ENCODE measurements around the gene ERICH6.

Gene ERICH6

GRCh38 chr3:150703756-150704344, at the start of gene ERICH6:
TSS of gene ERICH6 (minus strand) at chr3:150703920. CDS start at chr3:150703898, 22 bp downstream.
- DNase-seq, result peak; percentile 95

- no peak for DNase-seq
Measured at GRCh38 chr3:150751781-150752263, 48.1 kb upstream of the ERICH6 start.

DNA sequence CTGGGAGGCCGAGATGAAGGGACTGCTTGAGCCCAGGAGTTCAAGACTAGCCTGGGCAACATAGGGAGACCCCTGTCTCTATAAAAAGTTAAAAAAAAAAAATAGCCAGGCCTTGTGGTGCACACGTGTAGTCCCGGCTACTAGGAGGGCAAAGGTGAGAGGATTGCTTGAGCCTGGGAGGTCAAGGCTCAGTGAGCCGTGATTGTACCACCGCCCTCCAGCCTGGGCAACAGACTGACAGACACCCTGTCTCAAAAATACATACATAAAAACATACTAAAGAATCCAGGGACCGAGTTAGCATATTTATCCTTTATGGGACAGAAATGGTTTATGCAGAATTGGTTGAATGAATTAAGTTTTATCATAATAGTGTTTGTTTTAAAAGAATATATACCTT, 45.5 kb upstream of the ERICH6 start:
- no peak for DNase-seq

DNA sequence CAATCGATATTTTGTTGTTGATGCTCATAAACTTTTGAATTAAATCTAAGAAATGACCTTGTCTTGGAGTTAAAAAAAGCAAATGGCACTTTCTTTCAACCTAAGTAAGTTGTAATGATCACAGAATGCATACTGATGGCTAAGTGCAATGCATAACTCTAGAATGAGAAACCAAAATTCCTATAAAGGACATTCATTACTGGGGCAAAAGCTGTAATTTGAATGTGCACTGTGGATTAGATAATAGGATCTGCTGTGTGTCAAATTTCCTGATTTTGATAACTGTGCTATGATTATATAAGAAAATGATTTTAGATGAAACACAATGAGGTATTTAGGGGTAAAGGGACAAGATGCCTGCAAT, 44.9 kb upstream of the ERICH6 start:
- no peak for DNase-seq

DNA sequence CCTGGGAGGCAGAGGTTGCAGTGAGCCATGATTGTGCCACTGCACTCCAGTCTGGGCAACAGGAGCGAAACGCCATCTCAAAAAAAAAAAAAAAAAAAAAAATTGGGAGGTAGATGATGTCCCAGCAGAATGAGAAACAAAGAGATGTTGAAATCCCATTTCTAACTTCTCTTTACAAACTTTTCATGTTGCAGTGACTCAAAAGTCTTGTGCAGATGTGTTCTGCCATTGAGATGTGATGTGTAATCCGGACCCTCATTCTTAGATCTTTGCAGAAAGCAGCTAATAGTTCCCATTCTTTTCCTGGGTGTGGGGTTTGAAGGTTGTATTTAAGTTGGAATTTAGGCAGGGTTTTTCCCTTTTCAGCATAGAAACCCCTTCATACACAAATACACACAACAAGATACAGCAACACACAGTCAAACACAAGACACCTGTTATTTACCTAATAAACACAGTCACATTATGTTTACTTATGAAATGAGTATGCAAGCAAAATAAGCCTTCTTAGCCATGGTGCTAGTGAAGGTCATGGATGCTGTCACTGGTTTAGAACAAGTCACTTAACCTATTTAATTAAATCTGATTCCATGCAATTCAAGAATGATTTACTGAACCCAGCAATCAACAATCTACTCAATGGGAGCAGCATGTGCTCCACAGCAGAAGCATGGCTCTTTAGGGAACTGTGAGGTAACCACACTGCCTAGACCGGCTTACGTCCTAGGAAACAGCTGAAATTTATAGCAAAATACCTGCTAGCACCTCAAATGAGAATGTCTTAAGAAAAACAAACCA, 44.4 kb upstream of the ERICH6 start:
- DNase-seq, result no peak

GRCh38 chr3:150746791-150747590, 43.3 kb upstream of the ERICH6 start:
- DNase-seq, result no peak

- no peak for DNase-seq
Measured at GRCh38 chr3:150745832-150746231, 42.1 kb upstream of the ERICH6 start.

GRCh38 chr3:150744919-150745211, 41.1 kb upstream of the ERICH6 start:
- DNase-seq, result no peak

DNA sequence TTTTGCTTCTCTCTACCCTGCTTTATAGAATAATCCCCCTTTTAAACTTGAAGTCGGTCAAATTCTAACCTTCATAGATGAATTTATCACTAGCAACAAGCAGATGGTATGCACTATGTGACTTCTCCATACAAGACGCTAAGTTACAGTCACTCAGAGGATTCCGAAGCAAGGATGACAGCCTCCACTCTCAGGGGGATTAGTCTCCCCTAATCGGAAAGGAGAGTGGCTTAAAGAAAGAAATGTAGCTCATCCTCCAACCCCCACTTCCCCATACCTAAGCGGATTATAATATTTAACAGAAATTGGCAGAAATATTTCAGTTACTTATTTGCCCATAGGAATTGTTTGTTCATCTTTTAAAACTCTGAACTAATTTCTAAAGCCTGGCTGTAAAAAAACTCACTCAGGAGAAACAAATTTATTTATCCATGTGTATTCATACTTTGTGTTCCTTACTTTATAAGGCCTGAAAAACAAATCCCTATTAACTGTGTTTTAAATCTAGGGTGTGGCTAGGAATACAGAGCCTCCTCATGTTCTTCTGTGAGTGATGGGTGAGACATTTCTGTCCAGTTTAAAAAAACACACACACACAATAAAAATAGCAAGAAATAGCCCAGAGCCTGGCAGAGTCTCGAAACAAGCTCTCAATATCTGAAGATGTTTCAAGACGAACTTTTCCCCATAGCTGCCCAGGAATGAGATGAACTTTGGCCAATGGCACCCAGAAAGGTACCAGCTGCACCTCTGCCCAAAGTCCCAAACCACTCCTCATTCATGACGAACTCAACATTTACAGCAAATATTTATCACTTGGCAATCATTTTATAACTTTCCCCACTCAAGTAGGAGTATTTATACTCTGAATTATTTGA, 40.6 kb upstream of the ERICH6 start:
- DNase-seq, result no peak

- no peak for DNase-seq
Measured at GRCh38 chr3:150743508-150743907, 39.8 kb upstream of the ERICH6 start.

DNA sequence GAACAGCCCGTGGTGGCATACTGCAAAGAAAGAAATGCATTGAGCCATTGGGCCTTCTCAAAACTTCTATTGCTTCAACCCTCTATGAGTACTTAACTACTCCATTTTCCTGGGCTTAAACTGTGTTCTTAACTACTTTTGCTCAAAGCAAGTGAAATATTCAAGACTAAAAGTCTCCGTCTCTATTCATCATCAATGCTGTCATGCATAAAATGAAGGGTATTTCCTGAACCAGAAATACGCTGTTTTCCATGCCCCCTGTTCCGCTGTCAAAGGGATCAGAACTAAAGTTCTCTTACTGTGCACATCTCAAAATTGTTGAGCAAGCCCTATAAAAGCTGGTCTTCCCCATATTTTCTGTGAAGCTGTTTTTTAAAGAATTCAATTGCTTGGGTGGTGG, 39.0 kb upstream of the ERICH6 start:
- no peak for DNase-seq

DNA sequence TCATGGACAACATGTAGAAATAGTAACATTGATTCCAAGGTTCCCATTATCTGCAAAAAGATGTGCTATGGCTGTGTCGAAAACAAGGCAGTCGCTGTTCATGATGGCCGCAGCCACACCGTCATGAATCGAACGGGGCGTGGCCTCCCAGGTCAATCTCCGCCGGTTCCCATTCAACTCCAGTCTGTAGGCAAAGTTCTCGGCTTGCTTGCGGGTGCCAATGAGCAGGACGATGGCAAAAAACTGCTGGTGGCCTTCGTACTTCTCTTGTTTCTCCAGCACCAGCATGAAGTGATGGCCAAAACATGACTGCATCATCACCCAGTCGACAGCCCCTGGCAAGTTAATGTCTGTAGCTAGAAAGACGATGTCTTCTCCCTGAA, 38.4 kb upstream of the ERICH6 start:
- no peak for DNase-seq

- peak; percentile 83 for DNase-seq
Measured at GRCh38 chr3:150741497-150742140, 37.9 kb upstream of the ERICH6 start.

- DNase-seq, result no peak
Measured at GRCh38 chr3:150740733-150741496, 37.2 kb upstream of the ERICH6 start.

GRCh38 chr3:150739877-150740645, 36.3 kb upstream of the ERICH6 start:
- DNase-seq, result peak; percentile 78

- DNase-seq, result peak; percentile 48
Measured at GRCh38 chr3:150739200-150739863, 35.6 kb upstream of the ERICH6 start.

GRCh38 chr3:150738688-150739087, 35.0 kb upstream of the ERICH6 start:
- DNase-seq, result peak; percentile 60

GRCh38 chr3:150737874-150738679, 34.4 kb upstream of the ERICH6 start:
- peak; percentile 89 for DNase-seq

All from hematopoietic multipotent progenitor cell treated with erythropoietin and hydrocortisone succinate and interleukin-3 and kit ligand, for 6 days (in vitro differentiated cells).